Left ventricle myocardium inferior (tissue), 1 donor: ENCODE measurements around the gene SV2B. TPM values are rescaled to one million over a fixed set of nuclear protein-coding genes. Genes with fewer than 3 reads are reported as not detected.

Experiments
- DNase-seq: peaks from one replicate; pipeline ENCODE4 v3.0.0-alpha.2; 2020
- H3K27ac ChIP-seq: fragments of 200-600 bp; replicated peaks from 2 replicates; pipeline ENCODE4 v1.8.0; 2021
- H3K27me3 ChIP-seq: fragments of 200-600 bp; 2 replicates; pipeline ENCODE4 v1.8.0; 2021; ENCODE audit warnings: low read depth
- H3K36me3 ChIP-seq: fragments of 200-600 bp; 2 replicates; pipeline ENCODE4 v1.8.0; 2021
- H3K4me1 ChIP-seq: fragments of 200-600 bp; 2 replicates; pipeline ENCODE4 v1.8.0; 2021
- H3K4me3 ChIP-seq: fragments of 200-600 bp; 2 replicates; pipeline ENCODE4 v1.8.0; 2021; ENCODE audit warnings: mild to moderate bottlenecking, moderate library complexity
- H3K9me3 ChIP-seq: fragments of 200-600 bp; replicated peaks from 2 replicates; pipeline ENCODE4 v1.8.0; 2021
- intact Hi-C: fragments of 100-400 bp; cut with micrococcal nuclease; formaldehyde crosslinking; loops from one replicate; pipeline ENCODE4 v1.11.0; 2022
- total RNA-seq: library from RNA; stranded (reverse); fragmentation: NEBNext Ultra II Directional; extraction: Animal tissue kit (Norgen Biotek cat#: 25700); gene quantifications from one replicate; pipeline ENCODE4 v1.2.1, GENCODE V29; 2021
- TF ChIP-seq, protein P1 (sequence below): fragments of 200-600 bp; IDR thresholded peaks from 2 replicates; pipeline ENCODE4 v1.8.0; 2021; ENCODE audit warnings: antibody characterized with exemption, mild to moderate bottlenecking, borderline replicate concordance
- donor health status: DM: no; HTN: yes; CAD: no; lungs with severe emphysema.

Gene SV2B
- total RNA-seq, 1 donor from 2014 or later: 2.8 TPM

DNA sequence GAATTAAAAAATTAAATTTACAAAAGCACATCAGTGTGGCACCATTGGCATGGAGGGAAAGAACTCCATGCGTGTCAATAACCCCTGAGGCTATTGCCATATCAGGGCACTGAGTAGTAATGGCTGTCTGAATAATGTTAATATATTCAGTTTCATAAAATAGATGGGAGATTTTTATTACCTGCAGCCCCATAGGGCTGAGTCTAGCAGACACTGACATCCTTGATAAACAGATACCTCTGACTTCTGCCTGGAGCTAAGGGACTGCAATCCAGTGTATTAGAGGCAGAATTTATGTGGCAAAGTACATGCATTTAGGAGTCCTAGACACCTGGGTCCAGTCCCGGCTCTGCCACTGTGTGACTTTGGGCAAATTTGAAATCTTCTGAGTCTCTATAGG is 38.8 kb upstream of the SV2B start:
- TF ChIP-seq, protein P1, sequence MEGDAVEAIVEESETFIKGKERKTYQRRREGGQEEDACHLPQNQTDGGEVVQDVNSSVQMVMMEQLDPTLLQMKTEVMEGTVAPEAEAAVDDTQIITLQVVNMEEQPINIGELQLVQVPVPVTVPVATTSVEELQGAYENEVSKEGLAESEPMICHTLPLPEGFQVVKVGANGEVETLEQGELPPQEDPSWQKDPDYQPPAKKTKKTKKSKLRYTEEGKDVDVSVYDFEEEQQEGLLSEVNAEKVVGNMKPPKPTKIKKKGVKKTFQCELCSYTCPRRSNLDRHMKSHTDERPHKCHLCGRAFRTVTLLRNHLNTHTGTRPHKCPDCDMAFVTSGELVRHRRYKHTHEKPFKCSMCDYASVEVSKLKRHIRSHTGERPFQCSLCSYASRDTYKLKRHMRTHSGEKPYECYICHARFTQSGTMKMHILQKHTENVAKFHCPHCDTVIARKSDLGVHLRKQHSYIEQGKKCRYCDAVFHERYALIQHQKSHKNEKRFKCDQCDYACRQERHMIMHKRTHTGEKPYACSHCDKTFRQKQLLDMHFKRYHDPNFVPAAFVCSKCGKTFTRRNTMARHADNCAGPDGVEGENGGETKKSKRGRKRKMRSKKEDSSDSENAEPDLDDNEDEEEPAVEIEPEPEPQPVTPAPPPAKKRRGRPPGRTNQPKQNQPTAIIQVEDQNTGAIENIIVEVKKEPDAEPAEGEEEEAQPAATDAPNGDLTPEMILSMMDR: no peak
- H3K36me3 ChIP-seq: no peaks in the 10 kb centered on the region
- peaks cover 1% of the 10 kb centered on the region for H3K4me1 ChIP-seq
- DNase-seq: no peak
- H3K27me3 ChIP-seq: peaks cover 34% of the 10 kb centered on the region
- H3K27ac ChIP-seq: no peak overlapping the region
- H3K9me3 ChIP-seq: peaks cover 6% of the 10 kb centered on the region
- H3K4me3 ChIP-seq: no peak overlapping the region
- intact Hi-C loops: loop anchor here (10.0 kb wide), 1 partner anchor 84 kb away; no protein-coding TSS in a partner anchor

DNA sequence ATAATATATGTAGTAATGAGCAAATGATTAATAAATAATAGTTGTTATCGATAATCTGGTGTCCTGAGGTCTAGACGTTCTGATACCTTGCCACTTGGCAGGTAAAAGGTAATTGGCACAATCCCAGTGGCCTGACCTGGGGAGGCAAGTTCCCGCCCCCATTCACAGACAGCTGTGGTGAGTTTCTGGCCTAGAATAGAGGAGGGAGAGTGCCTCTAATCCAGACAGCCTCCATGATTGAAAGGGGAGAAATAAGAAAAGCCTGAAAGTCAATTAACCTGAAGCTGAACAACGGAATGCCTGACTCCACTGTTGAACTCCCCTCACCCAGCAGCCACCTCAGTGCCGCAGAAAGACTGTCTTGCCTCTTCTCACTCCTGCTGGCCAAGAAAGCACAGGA is 38.1 kb upstream of the SV2B start:
- H3K9me3 ChIP-seq: peaks cover 6% of the 10 kb centered on the region
- no peaks in the 10 kb centered on the region for H3K4me1 ChIP-seq
- peaks cover 30% of the 10 kb centered on the region for H3K27me3 ChIP-seq
- DNase-seq: no peak
- no peak overlapping the region for H3K4me3 ChIP-seq
- intact Hi-C loops: loop anchor here (10.0 kb wide), 1 partner anchor 83 kb away; no protein-coding TSS in a partner anchor
- no peak overlapping the region for H3K27ac ChIP-seq
- H3K36me3 ChIP-seq: no peaks in the 10 kb centered on the region
- TF ChIP-seq, protein P1: no peak

DNA sequence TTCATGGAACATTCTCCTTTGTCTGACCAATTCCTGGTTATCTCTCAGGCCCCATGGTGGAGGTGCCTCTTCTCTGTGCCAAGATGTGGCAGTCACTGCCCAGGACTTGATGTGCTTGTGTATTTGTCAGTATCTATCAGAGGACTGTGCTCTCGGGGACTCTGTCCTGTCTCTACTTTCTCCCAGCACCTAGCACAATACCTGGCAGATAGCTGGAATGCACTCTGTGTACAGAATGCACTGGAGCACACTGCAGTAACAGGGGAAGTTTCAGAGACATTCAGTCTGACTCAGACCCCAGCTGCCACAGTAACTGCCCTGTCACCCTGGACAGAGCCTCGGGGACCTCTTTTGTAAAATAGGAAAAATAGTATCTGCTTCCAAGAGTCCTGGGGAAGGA is 34.6 kb upstream of the SV2B start:
- TF ChIP-seq, protein P1: no peak
- Histone ChIP-seq H3K36me3 (no peaks in the 10 kb centered on the region), H3K4me1 (no peaks in the 10 kb centered on the region), H3K9me3 (peaks cover 6% of the 10 kb centered on the region), H3K27ac (no peak overlapping the region), H3K4me3 (no peak overlapping the region), H3K27me3 (peaks cover 9% of the 10 kb centered on the region)
- no peak for DNase-seq
- intact Hi-C loops: loop anchor here (10.0 kb wide), 1 partner anchor 79 kb away; no protein-coding TSS in a partner anchor

DNA sequence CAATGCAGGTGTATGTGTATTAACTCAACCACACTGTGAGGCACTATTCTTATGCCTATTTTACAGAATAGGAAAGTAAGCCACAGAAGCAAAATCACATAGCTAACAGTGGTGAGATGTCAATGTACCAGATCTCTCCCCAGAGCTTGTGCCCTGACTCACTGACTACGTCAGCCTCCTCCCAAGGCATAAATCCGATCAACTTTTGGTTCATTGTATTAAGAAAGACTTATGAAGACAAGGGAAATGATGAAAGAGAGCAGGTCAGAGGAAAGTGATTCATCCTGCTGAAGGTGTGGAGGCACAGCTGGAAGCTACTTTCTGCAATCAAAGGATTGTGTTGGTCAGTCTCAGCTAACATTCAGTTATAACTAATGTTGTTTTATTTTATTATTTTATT is 33.0 kb upstream of the SV2B start:
- no peak for DNase-seq
- TF ChIP-seq, protein P1: no peak
- intact Hi-C loops: loop anchor here (10.0 kb wide), 1 partner anchor 78 kb away; no protein-coding TSS in a partner anchor
- Histone ChIP-seq H3K27me3 (peaks cover 20% of the 10 kb centered on the region), H3K4me3 (no peak overlapping the region), H3K9me3 (peaks cover 6% of the 10 kb centered on the region), H3K36me3 (no peaks in the 10 kb centered on the region), H3K4me1 (no peaks in the 10 kb centered on the region), H3K27ac (no peak overlapping the region)

DNA sequence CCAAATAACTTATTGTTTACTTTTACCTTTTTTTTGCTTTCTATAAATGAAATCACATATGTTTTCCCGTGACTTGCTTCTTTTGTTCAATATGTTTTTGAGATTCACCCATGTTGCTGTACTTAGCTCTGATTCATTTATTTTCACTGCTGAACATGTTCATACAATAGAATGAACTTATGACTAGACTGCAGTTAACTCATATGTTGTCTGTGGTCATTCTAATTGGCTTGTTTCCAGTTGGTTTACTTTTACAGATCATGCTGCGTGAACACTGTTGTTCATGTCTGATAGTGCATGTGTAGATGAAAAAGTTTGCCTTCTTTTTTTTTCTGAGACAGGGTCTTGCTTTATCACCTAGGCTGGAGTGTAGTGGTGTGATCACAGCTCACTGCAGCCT is 31.6 kb upstream of the SV2B start:
- Histone ChIP-seq H3K27ac (no peak overlapping the region), H3K4me1 (no peaks in the 10 kb centered on the region), H3K27me3 (peaks cover 20% of the 10 kb centered on the region), H3K4me3 (no peak overlapping the region), H3K9me3 (peaks cover 6% of the 10 kb centered on the region), H3K36me3 (no peaks in the 10 kb centered on the region)
- intact Hi-C loops: loop anchor here (10.0 kb wide), 1 partner anchor 76 kb away; no protein-coding TSS in a partner anchor
- TF ChIP-seq, protein P1: no peak
- no peak for DNase-seq
